Smooth muscle cell (in vitro differentiated cells): ENCODE results near the gene ANLN. TPM values are rescaled to one million over a fixed set of nuclear protein-coding genes. Genes with fewer than 3 reads are reported as not detected.
A peak's percentile ranks its signal among the peaks of the same experiment; 100 is the strongest.
"Not testable (repeated sequence)": the region's sequence is repeated elsewhere in the genome, so short reads cannot be mapped to it uniquely, and the experiment has no call there.

ENCODE experiments used
- DNase-seq: peaks from one replicate; lab custom pipeline; 2025; ENCODE audit not compliant: unreplicated experiment; lab: John Stamatoyannopoulos, UW
- H2AFZ ChIP-seq: fragments of 200-600 bp; sonication (generic); 2 replicates; pipeline ENCODE4 v1.6.0; 2016; ENCODE audit warnings: antibody characterized with exemption, low read depth, mild to moderate bottlenecking
- H3F3A ChIP-seq: fragments of 200-600 bp; sonication (generic); 2 replicates; pipeline ENCODE4 v1.6.0; 2017; ENCODE audit warnings: antibody characterized with exemption, low read depth
- H3K27ac ChIP-seq: fragments of 200-600 bp; sonication (generic); 2 replicates; pipeline ENCODE4 v1.5.1; 2016; ENCODE audit warnings: low read depth, mild to moderate bottlenecking
- H3K27me3 ChIP-seq: fragments of 200-600 bp; sonication (generic); 2 replicates; pipeline ENCODE4 v1.6.1; 2016; ENCODE audit warnings: low read depth, mild to moderate bottlenecking
- H3K36me3 ChIP-seq: fragments of 200-600 bp; sonication (generic); 2 replicates; pipeline ENCODE4 v1.5.1; 2016; ENCODE audit warnings: low read depth
- H3K4me1 ChIP-seq: fragments of 200-600 bp; sonication (generic); 2 replicates; pipeline ENCODE4 v1.5.1; 2016; ENCODE audit warnings: low read depth
- H3K4me2 ChIP-seq: fragments of 200-600 bp; sonication (generic); 2 replicates; pipeline ENCODE4 v1.6.0; 2016; ENCODE audit warnings: mild to moderate bottlenecking
- H3K4me3 ChIP-seq: fragments of 200-600 bp; sonication (generic); 2 replicates; pipeline ENCODE4 v1.5.1; 2016; ENCODE audit warnings: mild to moderate bottlenecking
- H3K79me2 ChIP-seq: fragments of 200-600 bp; sonication (generic); 2 replicates; pipeline ENCODE4 v1.6.0; 2016; ENCODE audit warnings: low read depth, mild to moderate bottlenecking
- H3K9ac ChIP-seq: fragments of 200-600 bp; sonication (generic); 2 replicates; pipeline ENCODE4 v1.6.0; 2016; ENCODE audit warnings: low read depth
- H3K9me3 ChIP-seq: fragments of 200-600 bp; sonication (generic); replicated peaks from 2 replicates; pipeline ENCODE4 v1.5.1; 2016; ENCODE audit warnings: low read depth
- H4K20me1 ChIP-seq: fragments of 200-600 bp; sonication (generic); 2 replicates; pipeline ENCODE4 v1.6.0; 2016; ENCODE audit warnings: low read depth
- WGBS: methylation state at CpG from one replicate; pipeline ENCODE4 v1.1.7; 2016; ENCODE audit warnings: low lambda C conversion rate; 5-methylcytosine and 5-hydroxymethylcytosine counted together
- polyA plus RNA-seq: library from polyadenylated mRNA; unstranded; fragments of >200 nt; fragmentation: Nextera tagmentation; extraction: Ambion mirVana; gene quantifications from 2 replicates; pipeline ENCODE4 v1.2.1, GENCODE V29; 2016
- total RNA-seq: library from RNA; depleted of rRNA; stranded (reverse); fragments of >200 nt; gene quantifications from 2 replicates; pipeline ENCODE4 v1.2.3, GENCODE V29; 2014
- TF ChIP-seq, protein P1 (sequence below): fragments of 200-600 bp; sonication (generic); IDR thresholded peaks from 2 replicates; pipeline ENCODE4 v1.5.1; 2017; ENCODE audit warnings: borderline replicate concordance, mild to moderate bottlenecking, antibody characterized with exemption; ENCODE audit not compliant: insufficient read depth, poor library complexity, severe bottlenecking

Gene ANLN
- total and polyA plus RNA-seq, 2 experiments from 2014 or later, result 9.0 to 28.7 TPM

- Histone ChIP-seq H3K36me3 (no peaks in the 10 kb centered on the region), H3K9ac (no peak overlapping the region), H3K4me1 (no peaks in the 10 kb centered on the region), H3K4me3 (no peak overlapping the region), H3K27me3 (no peaks in the 10 kb centered on the region), H3K79me2 (no peaks in the 10 kb centered on the region), H3K9me3 (no peaks in the 10 kb centered on the region), H2AFZ (no peak overlapping the region), H4K20me1 (no peaks in the 10 kb centered on the region), H3K4me2 (no peak overlapping the region), H3F3A (no peaks in the 10 kb centered on the region), H3K27ac (no peak overlapping the region)
- TF ChIP-seq, protein P1, sequence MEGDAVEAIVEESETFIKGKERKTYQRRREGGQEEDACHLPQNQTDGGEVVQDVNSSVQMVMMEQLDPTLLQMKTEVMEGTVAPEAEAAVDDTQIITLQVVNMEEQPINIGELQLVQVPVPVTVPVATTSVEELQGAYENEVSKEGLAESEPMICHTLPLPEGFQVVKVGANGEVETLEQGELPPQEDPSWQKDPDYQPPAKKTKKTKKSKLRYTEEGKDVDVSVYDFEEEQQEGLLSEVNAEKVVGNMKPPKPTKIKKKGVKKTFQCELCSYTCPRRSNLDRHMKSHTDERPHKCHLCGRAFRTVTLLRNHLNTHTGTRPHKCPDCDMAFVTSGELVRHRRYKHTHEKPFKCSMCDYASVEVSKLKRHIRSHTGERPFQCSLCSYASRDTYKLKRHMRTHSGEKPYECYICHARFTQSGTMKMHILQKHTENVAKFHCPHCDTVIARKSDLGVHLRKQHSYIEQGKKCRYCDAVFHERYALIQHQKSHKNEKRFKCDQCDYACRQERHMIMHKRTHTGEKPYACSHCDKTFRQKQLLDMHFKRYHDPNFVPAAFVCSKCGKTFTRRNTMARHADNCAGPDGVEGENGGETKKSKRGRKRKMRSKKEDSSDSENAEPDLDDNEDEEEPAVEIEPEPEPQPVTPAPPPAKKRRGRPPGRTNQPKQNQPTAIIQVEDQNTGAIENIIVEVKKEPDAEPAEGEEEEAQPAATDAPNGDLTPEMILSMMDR, result no peak
- no peak for DNase-seq
- 91% methylated on average over 4 of the region's 4 CpGs for WGBS
Measured at GRCh38 chr7:36486336-36486735, 96.7 kb downstream of the ANLN start.

GRCh38 chr7:36487756-36488336 lies 98.2 kb downstream of the ANLN start:
- 39% methylated on average over 4 of the region's 4 CpGs for WGBS
- no peak overlapping the region for H3K4me2 ChIP-seq

DNA sequence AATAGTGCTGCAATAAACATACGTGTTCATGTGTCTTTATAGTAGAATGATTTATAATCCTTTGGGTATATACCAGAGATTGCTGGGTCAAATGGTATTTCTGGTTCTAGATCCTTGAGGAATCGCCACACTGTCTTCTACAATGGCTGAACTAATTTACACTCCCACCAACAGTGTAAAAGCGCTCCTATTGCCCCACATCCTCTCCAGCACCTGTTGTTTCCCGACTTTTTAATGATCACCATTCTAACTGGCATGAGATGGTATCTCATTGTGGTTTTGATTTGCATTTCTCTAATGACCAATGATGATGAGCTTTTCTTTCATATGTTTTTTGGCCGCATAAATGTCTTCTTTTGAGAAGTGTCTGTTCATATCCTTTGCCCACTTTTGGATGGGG lies 99.0 kb downstream of the ANLN start:
- not testable (repeated sequence) for H2AFZ ChIP-seq, H3K79me2 ChIP-seq, H3K9me3 ChIP-seq, H4K20me1 ChIP-seq, DNase-seq, H3K36me3 ChIP-seq, H3K4me1 ChIP-seq, H3K4me2 ChIP-seq, H3K9ac ChIP-seq, H3F3A ChIP-seq, H3K27ac ChIP-seq, H3K27me3 ChIP-seq, H3K4me3 ChIP-seq
- 94% methylated on average over 5 of the region's 5 CpGs for WGBS

More at GRCh38 chr7:36487756-36488336, 98.2 kb downstream of the ANLN start:
- Histone ChIP-seq H4K20me1 (no peaks in the 10 kb centered on the region), H3K27ac (no peak overlapping the region), H3K4me1 (no peaks in the 10 kb centered on the region), H3K4me3 (no peak overlapping the region), H3K36me3 (no peaks in the 10 kb centered on the region), H3K9me3 (no peaks in the 10 kb centered on the region), H3K79me2 (no peaks in the 10 kb centered on the region), H3K27me3 (no peaks in the 10 kb centered on the region), H3F3A (no peaks in the 10 kb centered on the region), H3K9ac (no peak overlapping the region), H2AFZ (no peak overlapping the region)
- TF ChIP-seq, protein P1, result peak; percentile 87
- DNase-seq, result no peak

DNA sequence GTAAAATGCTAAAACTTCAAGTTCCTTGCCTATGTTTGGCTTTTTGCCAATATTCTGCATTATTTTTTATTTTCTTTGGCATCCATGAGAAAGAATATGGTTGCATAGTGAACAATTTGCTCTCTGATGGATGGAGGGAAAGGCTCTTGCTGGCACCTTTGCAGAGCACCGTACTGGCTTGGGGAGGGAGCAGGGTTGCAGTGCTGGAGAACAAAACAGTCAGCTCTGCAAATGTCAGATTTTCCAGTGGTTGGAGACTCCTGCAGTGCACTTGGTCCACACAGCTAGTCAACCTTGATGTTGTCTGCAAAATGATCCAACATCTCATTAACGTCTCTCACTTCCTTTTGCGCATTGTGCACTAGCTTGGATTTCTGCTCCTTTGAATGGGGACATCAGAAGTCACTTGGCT lies 100.8 kb downstream of the ANLN start:
- Histone ChIP-seq H3K9me3 (no peaks in the 10 kb centered on the region), H3K9ac (no peak overlapping the region), H3K4me1 (no peaks in the 10 kb centered on the region), H4K20me1 (no peaks in the 10 kb centered on the region), H2AFZ (no peak overlapping the region), H3K4me3 (no peak overlapping the region), H3K36me3 (no peaks in the 10 kb centered on the region), H3K79me2 (no peaks in the 10 kb centered on the region), H3F3A (no peaks in the 10 kb centered on the region), H3K27me3 (no peaks in the 10 kb centered on the region), H3K27ac (no peak overlapping the region), H3K4me2 (no peak overlapping the region)
- DNase-seq, result no peak
- WGBS, result 92% methylated on average over 3 of the region's 3 CpGs
- TF ChIP-seq, protein P1, result no peak
